GM21360 (cell line): ENCODE measurements around the gene SLC30A9.

Source experiments
- ATAC-seq: cut with Tn5 transposase; IDR thresholded peaks from one replicate; pipeline ENCODE4 v1.9.1; 2021; ENCODE audit warnings: mild to moderate bottlenecking, moderate library complexity; ENCODE audit not compliant: unreplicated experiment

The SLC30A9 gene

DNA sequence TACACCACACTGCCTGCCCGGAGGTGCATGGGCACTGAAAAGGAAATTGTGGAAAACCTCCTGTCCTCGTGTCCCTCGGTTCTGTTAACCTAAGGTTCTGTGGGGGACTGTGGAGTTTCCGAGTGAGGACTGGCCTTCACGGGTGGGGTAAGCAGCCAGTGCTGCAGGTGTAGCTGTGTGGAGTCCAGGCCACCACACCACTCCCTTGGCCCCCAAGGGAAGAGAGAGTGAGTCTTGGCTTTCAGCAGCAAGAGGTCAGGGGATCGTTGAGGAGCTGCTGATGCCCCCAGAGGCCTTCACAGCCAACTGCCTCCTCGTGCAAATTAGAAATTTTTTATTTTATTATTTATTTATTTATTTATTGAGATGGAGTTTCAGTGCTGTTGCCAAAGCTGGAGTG lies 141.8 kb downstream of the SLC30A9 start:
- ATAC-seq, result no peak

DNA sequence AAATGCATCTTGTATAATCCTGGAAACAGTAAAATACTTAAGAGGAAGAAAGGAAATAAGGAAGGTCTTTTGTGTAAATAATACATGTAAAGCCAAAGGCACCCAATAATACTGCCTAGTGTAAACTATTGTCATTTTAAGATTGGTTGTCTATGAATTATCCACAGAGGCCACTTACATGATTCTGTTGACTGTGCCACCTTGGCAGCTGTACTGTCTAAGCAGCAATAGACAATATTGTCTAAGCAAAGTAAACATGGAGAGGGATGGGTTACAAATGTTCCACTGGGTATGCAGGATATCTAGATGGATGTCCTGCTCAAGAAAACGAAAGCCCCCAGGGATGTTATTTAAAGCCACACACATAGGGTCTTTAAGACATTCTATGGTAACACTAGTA lies 142.7 kb downstream of the SLC30A9 start:
- no peak for ATAC-seq

DNA sequence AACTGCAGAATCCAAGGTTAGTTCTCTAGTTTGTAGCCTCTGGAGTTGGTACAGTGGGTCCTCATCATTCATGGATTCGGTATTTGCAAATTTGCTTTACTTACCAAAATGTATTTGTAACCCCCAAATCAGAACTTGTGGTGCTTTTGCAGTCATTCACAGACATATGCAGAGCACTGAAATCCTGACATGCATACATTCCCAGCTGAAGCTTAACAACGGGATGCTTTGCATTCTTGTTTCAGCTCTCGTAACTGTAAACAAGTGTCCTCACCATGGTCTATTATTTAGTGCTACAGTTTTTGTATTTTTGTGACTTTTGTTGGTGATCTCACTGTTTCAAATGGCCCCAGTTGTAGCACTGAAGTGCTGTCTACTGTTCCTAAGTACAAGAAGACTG lies 146.0 kb downstream of the SLC30A9 start:
- ATAC-seq, result no peak
